GM23338 (cell line): Measurements from ENCODE around the gene PTPRZ1. TPM values are rescaled to one million over a fixed set of nuclear protein-coding genes. Genes with fewer than 3 reads are reported as not detected.
A peak's percentile ranks its signal among the peaks of the same experiment; 100 is the strongest.

ENCODE experiments used
- ATAC-seq: fragments of 200-7000 bp; cut with Tn5 transposase; 3 replicates; pipeline ENCODE4 v1.9.1; 2020
- DNase-seq: peaks from one replicate; pipeline ENCODE4 v3.0.0-alpha.2; 2015; ENCODE audit warnings: low spot score
- H2AFZ ChIP-seq: fragments of 200-600 bp; sonication (generic); 2 replicates; pipeline ENCODE4 v1.8.0; 2016; ENCODE audit warnings: antibody characterized with exemption, mild to moderate bottlenecking, moderate library complexity
- H3F3A ChIP-seq: fragments of 200-600 bp; sonication (generic); replicated peaks from 2 replicates; pipeline ENCODE4 v1.8.0; 2017; ENCODE audit warnings: antibody characterized with exemption, mixed run types, low read depth
- H3K27ac ChIP-seq: fragments of 200-600 bp; sonication (generic); 2 replicates; pipeline ENCODE4 v1.6.1; 2016; ENCODE audit warnings: low read depth
- H3K27me3 ChIP-seq: fragments of 200-600 bp; sonication (generic); 2 replicates; pipeline ENCODE4 v1.8.0; 2016; ENCODE audit warnings: mild to moderate bottlenecking, mixed run types, moderate library complexity; ENCODE audit not compliant: insufficient read depth
- H3K36me3 ChIP-seq: fragments of 200-600 bp; sonication (generic); 2 replicates; pipeline ENCODE4 v1.8.0; 2016; ENCODE audit warnings: mild to moderate bottlenecking; ENCODE audit not compliant: insufficient read depth
- H3K4me1 ChIP-seq: fragments of 200-600 bp; sonication (generic); 2 replicates; pipeline ENCODE4 v1.8.0; 2016; ENCODE audit warnings: mild to moderate bottlenecking, moderate library complexity; ENCODE audit not compliant: insufficient read depth
- H3K4me2 ChIP-seq: fragments of 200-600 bp; sonication (generic); 2 replicates; pipeline ENCODE4 v1.7.1; 2017; ENCODE audit warnings: mixed run types
- H3K4me3 ChIP-seq: fragments of 200-600 bp; sonication (generic); 2 replicates; pipeline ENCODE4 v1.6.1; 2016; ENCODE audit warnings: mixed run types
- H3K79me2 ChIP-seq: fragments of 200-600 bp; sonication (generic); replicated peaks from 2 replicates; pipeline ENCODE4 v1.8.0; 2017; ENCODE audit warnings: mild to moderate bottlenecking; ENCODE audit not compliant: insufficient read depth
- H3K9me2 ChIP-seq: fragments of 200-600 bp; sonication (generic); 2 replicates; pipeline ENCODE4 v1.8.0; 2017; ENCODE audit not compliant: insufficient read depth
- H4K20me1 ChIP-seq: fragments of 200-600 bp; sonication (generic); replicated peaks from 2 replicates; pipeline ENCODE4 v1.8.0; 2017; ENCODE audit warnings: mild to moderate bottlenecking; ENCODE audit not compliant: insufficient read depth
- H3K27ac Mint-ChIP-seq: 2 replicates; pipeline ENCODE4 v1.8.0; 2020; ENCODE audit warnings: inconsistent platforms, mild to moderate bottlenecking, moderate library complexity, mixed read lengths
- H3K27me3 Mint-ChIP-seq: 3 replicates; pipeline ENCODE4 v1.8.0; 2022; ENCODE audit warnings: low read depth, mild to moderate bottlenecking, moderate library complexity, mixed read lengths, inconsistent platforms; ENCODE audit not compliant: insufficient read depth, poor library complexity
- H3K36me3 Mint-ChIP-seq: 3 replicates; pipeline ENCODE4 v1.8.0; 2021; ENCODE audit warnings: low read depth, mild to moderate bottlenecking, inconsistent platforms, moderate library complexity, mixed read lengths
- H3K4me1 Mint-ChIP-seq: 3 replicates; pipeline ENCODE4 v1.8.0; 2020; ENCODE audit warnings: mild to moderate bottlenecking, inconsistent platforms, mixed read lengths
- H3K4me3 Mint-ChIP-seq: 3 replicates; pipeline ENCODE4 v1.8.0; 2021; ENCODE audit warnings: moderate library complexity, mild to moderate bottlenecking, inconsistent platforms, mixed read lengths
- H3K9me3 Mint-ChIP-seq: 3 replicates; pipeline ENCODE4 v1.8.0; 2020; ENCODE audit warnings: moderate library complexity, mild to moderate bottlenecking, inconsistent platforms, mixed read lengths
- CTCF ChIP-seq, 2 experiments: fragments of 200-600 bp in 1 of 2; sonication (generic) in 1 of 2; conservative IDR thresholded peaks; 2 replicates each; pipeline versions ENCODE4 v1.5.1 to v1.6.1; 2016 to 2017; ENCODE audit warnings: antibody characterized with exemption in 2 of 2, low read depth in 2 of 2, mild to moderate bottlenecking in 2 of 2, moderate library complexity in 1 of 2
- ETS1 ChIP-seq: IDR thresholded peaks from 2 replicates; pipeline ENCODE4 v1.6.1; 2016; ENCODE audit warnings: antibody characterized with exemption
- EZH2 ChIP-seq: fragments of 200-600 bp; sonication (generic); IDR thresholded peaks from one replicate; pipeline ENCODE4 v1.8.0; 2017; ENCODE audit warnings: antibody characterized with exemption, mild to moderate bottlenecking, low read depth; ENCODE audit not compliant: unreplicated experiment
- NANOG ChIP-seq: IDR thresholded peaks from 2 replicates; pipeline ENCODE4 v1.6.1; 2016; ENCODE audit warnings: antibody characterized with exemption, borderline replicate concordance
- STAT1 ChIP-seq: IDR thresholded peaks from one replicate; pipeline ENCODE4 v1.6.1; 2016; ENCODE audit warnings: antibody characterized with exemption; ENCODE audit not compliant: unreplicated experiment
- ZNF114 ChIP-seq: fragments of 250-450 bp; sonication (Bioruptor Pico); IDR thresholded peaks from 2 replicates; pipeline ENCODE4 v1.5.0; 2020; ENCODE audit warnings: mild to moderate bottlenecking, moderate library complexity
- ZNF462 ChIP-seq: fragments of 250-450 bp; sonication (Bioruptor Pico); IDR thresholded peaks from 2 replicates; pipeline ENCODE4 v1.5.0; 2020; ENCODE audit warnings: mild to moderate bottlenecking, moderate library complexity
- polyA plus RNA-seq: library from polyadenylated mRNA; unstranded; fragments of >200 nt; fragmentation: Nextera tagmentation; extraction: Ambion mirVana; gene quantifications from 2 replicates; pipeline ENCODE4 v1.2.1, GENCODE V29; 2016
- total RNA-seq: library from RNA; depleted of rRNA; stranded (reverse); fragments of >200 nt; shearing (Covaris generic); gene quantifications from 2 replicates; pipeline ENCODE4 v1.2.3, GENCODE V29; 2014

PTPRZ1 gene
- total and polyA plus RNA-seq, 2 experiments from 2014 or later = 160 to 230 TPM

GRCh38 chr7:121891731-121892130, 18.8 kb downstream of the PTPRZ1 start:
- peaks cover 38% of the 10 kb centered on the region; the same call in 2 of the 3 replicates for H3K36me3 Mint-ChIP-seq
- peaks cover 99% of the 10 kb centered on the region for H3K79me2 ChIP-seq
- no peak overlapping the region for H3K4me3 ChIP-seq
- H3K4me2 ChIP-seq = no peak overlapping the region; the same call in 1 of the 2 replicates
- peak overlapping the region; percentile 59; the same call in 1 of the 2 replicates for H3K27ac Mint-ChIP-seq
- DNase-seq = peak; percentile 32
- H4K20me1 ChIP-seq = peaks cover 7% of the 10 kb centered on the region; the same call in 1 of the 2 replicates
- no peaks in the 10 kb centered on the region; the same call in 1 of the 2 replicates for H3K36me3 ChIP-seq
- peak; percentile 67 for ATAC-seq
- H3K4me3 Mint-ChIP-seq = peak overlapping the region; percentile 31; the same call in 1 of the 3 replicates
- no peaks in the 10 kb centered on the region for H3K27me3 ChIP-seq
- H3K4me1 Mint-ChIP-seq = peaks cover 38% of the 10 kb centered on the region
- no peaks in the 10 kb centered on the region for H3K9me2 ChIP-seq
- no peaks in the 10 kb centered on the region for H3F3A ChIP-seq
- TF ChIP-seq CTCF (conservative IDR thresholded peaks at IDR 0.05; ENCODE audit: low read depth in 2 of 2) = peak in 1 of 2 experiments; percentile 12; a peak in 1 of 4 replicates
- TF ChIP-seq ZNF462 (CRISPR knock-in tag) = no peak
- H3K27me3 Mint-ChIP-seq = no peaks in the 10 kb centered on the region
- no peak overlapping the region for H3K27ac ChIP-seq
- H3K9me3 Mint-ChIP-seq = no peaks in the 10 kb centered on the region
- H3K4me1 ChIP-seq = peaks cover 25% of the 10 kb centered on the region
- H2AFZ ChIP-seq = no peak overlapping the region

- Histone ChIP-seq H3K4me1 (no peaks in the 10 kb centered on the region), H2AFZ (no peak overlapping the region), H3K4me3 (no peak overlapping the region), H3K79me2 (peaks cover 84% of the 10 kb centered on the region), H3K4me2 (no peak overlapping the region), H3K9me2 (no peaks in the 10 kb centered on the region), H3K36me3 (peaks cover 6% of the 10 kb centered on the region; the same call in 1 of the 2 replicates), H3K27ac (no peak overlapping the region), H3K27me3 (no peaks in the 10 kb centered on the region), H3F3A (no peaks in the 10 kb centered on the region), H4K20me1 (peaks cover 3% of the 10 kb centered on the region; the same call in 1 of the 2 replicates)
- Mint-ChIP-seq H3K36me3 (peaks cover 48% of the 10 kb centered on the region), H3K27ac (peak overlapping the region; percentile 17; the same call in 1 of the 2 replicates), H3K4me1 (peaks cover 50% of the 10 kb centered on the region), H3K27me3 (peaks cover 3% of the 10 kb centered on the region), H3K4me3 (no peak overlapping the region), H3K9me3 (no peaks in the 10 kb centered on the region)
- DNase-seq = no peak
- ATAC-seq = no peak
- no peak for TF ChIP-seq ZNF114 (CRISPR knock-in tag)
- TF ChIP-seq STAT1 = no peak
- TF ChIP-seq ETS1 = no peak
- TF ChIP-seq NANOG = no peak
- TF ChIP-seq EZH2 = no peak
These were observed 28.1 kb downstream of the PTPRZ1 start for GRCh38 chr7:121901026-121901425.
